Lung (tissue), 12 donors: ENCODE data around the gene ANKFN1. TPM values are rescaled to one million over a fixed set of nuclear protein-coding genes. Genes with fewer than 3 reads are reported as not detected.

ENCODE experiments used
- ATAC-seq: fragments of 200-7000 bp; cut with Tn5 transposase; one replicate; pipeline ENCODE4 v1.9.1; 2020; ENCODE audit warnings: moderate number of reproducible peaks; ENCODE audit not compliant: insufficient read depth, low FRiP score
- DNase-seq, 3 donors: peaks; one replicate each; pipeline ENCODE4 v3.0.0-alpha.2; 2013 to 2017
- H3K27ac ChIP-seq, 2 donors: one replicate each; pipeline ENCODE4 v1.5.1; 2013; ENCODE audit warnings: mild to moderate bottlenecking in 2 of 2, moderate library complexity in 2 of 2, control low read depth in 1 of 2, inconsistent platforms in 1 of 2, low read depth in 1 of 2, low read length in 1 of 2
- H3K27me3 ChIP-seq, 3 donors: one replicate each; pipeline ENCODE4 v1.5.1; 2013; ENCODE audit warnings: low read length in 2 of 3; ENCODE audit not compliant: control insufficient read depth in 3 of 3, insufficient read depth in 3 of 3
- H3K36me3 ChIP-seq, 4 donors: one replicate each; pipeline ENCODE4 v1.5.1; 2013; ENCODE audit warnings: low read length in 4 of 4, mild to moderate bottlenecking in 1 of 4, moderate library complexity in 1 of 4; ENCODE audit not compliant: control insufficient read depth in 4 of 4, insufficient read depth in 4 of 4
- H3K4me1 ChIP-seq, 5 donors: one replicate each; pipeline ENCODE4 v1.5.1; 2013; ENCODE audit warnings: low read length in 5 of 5, mild to moderate bottlenecking in 2 of 5, moderate library complexity in 1 of 5; ENCODE audit not compliant: control insufficient read depth in 5 of 5, insufficient read depth in 5 of 5
- H3K4me3 ChIP-seq: one replicate; pipeline ENCODE4 v1.5.1; 2013; ENCODE audit warnings: mild to moderate bottlenecking, control low read depth, moderate library complexity
- H3K9ac ChIP-seq, 2 donors: one replicate each; pipeline ENCODE4 v1.5.1; 2013; ENCODE audit warnings: low read length in 2 of 2, control low read depth in 1 of 2; ENCODE audit not compliant: insufficient read depth in 1 of 2
- H3K9me3 ChIP-seq, 4 donors: one replicate each; pipeline ENCODE4 v1.5.1; 2013; ENCODE audit warnings: low read length in 3 of 4, mild to moderate bottlenecking in 1 of 4, moderate library complexity in 1 of 4; ENCODE audit not compliant: control insufficient read depth in 4 of 4, insufficient read depth in 3 of 4
- WGBS, 2 donors: extraction: QIAGEN DNeasy Blood & Tissue Kit; methylation state at CpG; one replicate each; pipeline ENCODE4 v1.1.7; 2013; 5-methylcytosine and 5-hydroxymethylcytosine counted together
- polyA plus RNA-seq, 2 donors: library from polyadenylated mRNA; stranded (reverse); fragments of 200-250 nt; gene quantifications; one replicate each; pipeline ENCODE4 v1.2.1, GENCODE V29; 2013
- total RNA-seq, 2 donors: library from RNA; depleted of rRNA in 1 of 2; stranded (reverse); fragments of >200 nt in 1 of 2; gene quantifications; one replicate each; pipeline ENCODE4 v1.2.1, GENCODE V29; 2014 to 2021
- TF ChIP-seq, protein P1 (sequence below): IDR thresholded peaks from 2 replicates; pipeline ENCODE4 v1.5.1; 2012; ENCODE audit warnings: mild to moderate bottlenecking; ENCODE audit errors: control extremely low read depth, extremely low read depth
- donor health status: control.
- donor health status: control.
- donor health status: Bipolar disorder and iron deficiency.
- donor health status: healthy.
- donor health status: DM: yes; HTN: yes; CAD: no.

ANKFN1 gene
- total and polyA plus RNA-seq, 4 donors: 0.39 to 8.5 (median 3.4) TPM

DNA sequence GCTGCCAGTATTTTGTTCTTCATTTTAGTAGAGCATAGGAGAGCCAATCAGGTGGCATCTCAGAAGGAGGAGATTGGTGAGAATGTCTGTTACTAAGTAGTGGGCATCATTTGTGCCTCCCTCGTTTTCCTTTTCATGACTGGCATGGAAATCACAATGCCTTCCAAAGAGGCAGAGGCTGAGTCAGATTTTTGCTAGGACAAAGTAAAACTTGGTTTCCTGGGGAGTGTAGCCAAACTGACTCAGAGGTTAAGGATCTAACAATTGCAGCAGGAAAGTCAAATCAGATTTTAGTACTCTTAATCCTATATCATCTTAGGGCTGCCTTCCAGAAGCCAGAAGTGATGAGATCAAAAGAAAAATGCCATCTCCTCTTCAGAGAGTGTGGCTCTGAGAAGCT lies 138.7 kb downstream of the ANKFN1 start:
- WGBS, 2 donors: 51 to 87% methylated on average over 1 of the region's 1 CpG
- no peaks in the 10 kb centered on the region for H3K27me3 ChIP-seq
- H3K9me3 ChIP-seq: peaks cover 0 to 2% (median 0%) of the 10 kb centered on the region in 4 donors
- no peak overlapping the region for H3K9ac ChIP-seq
- peaks cover 0 to 5% (median 0%) of the 10 kb centered on the region in 5 donors for H3K4me1 ChIP-seq
- ATAC-seq: no peak
- TF ChIP-seq, protein P1, sequence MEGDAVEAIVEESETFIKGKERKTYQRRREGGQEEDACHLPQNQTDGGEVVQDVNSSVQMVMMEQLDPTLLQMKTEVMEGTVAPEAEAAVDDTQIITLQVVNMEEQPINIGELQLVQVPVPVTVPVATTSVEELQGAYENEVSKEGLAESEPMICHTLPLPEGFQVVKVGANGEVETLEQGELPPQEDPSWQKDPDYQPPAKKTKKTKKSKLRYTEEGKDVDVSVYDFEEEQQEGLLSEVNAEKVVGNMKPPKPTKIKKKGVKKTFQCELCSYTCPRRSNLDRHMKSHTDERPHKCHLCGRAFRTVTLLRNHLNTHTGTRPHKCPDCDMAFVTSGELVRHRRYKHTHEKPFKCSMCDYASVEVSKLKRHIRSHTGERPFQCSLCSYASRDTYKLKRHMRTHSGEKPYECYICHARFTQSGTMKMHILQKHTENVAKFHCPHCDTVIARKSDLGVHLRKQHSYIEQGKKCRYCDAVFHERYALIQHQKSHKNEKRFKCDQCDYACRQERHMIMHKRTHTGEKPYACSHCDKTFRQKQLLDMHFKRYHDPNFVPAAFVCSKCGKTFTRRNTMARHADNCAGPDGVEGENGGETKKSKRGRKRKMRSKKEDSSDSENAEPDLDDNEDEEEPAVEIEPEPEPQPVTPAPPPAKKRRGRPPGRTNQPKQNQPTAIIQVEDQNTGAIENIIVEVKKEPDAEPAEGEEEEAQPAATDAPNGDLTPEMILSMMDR: no peak
- no peak for DNase-seq
- H3K36me3 ChIP-seq: no peaks in the 10 kb centered on the region
- no peak overlapping the region for H3K27ac ChIP-seq
- no peak overlapping the region for H3K4me3 ChIP-seq

DNA sequence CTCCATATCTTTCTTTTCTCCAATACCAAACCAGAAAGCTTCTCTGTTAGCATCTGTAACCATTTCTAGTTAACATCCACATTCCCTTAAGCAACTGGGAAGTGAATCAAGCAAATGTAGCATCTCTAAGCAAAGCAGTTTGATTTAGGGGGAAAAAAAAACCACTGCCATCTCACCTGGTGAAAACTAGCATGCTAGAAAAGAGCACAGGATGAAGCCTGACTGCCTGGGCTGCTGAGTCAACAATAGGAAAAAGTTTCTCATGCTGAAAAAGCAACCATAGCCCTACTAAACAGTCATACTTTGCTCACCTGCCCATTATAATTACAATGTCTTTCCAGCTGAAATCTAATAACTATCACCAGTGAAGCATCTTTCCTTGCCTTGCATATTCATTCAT lies 139.3 kb downstream of the ANKFN1 start:
- TF ChIP-seq, protein P1: no peak
- DNase-seq: no peak
- H3K4me3 ChIP-seq: no peak overlapping the region
- no peak overlapping the region for H3K27ac ChIP-seq
- ATAC-seq: no peak
- no peak overlapping the region for H3K9ac ChIP-seq
- H3K9me3 ChIP-seq: peaks cover 0 to 2% (median 0%) of the 10 kb centered on the region in 4 donors
- no peaks in the 10 kb centered on the region for H3K36me3 ChIP-seq
- no peaks in the 10 kb centered on the region for H3K27me3 ChIP-seq
- H3K4me1 ChIP-seq: peaks cover 0 to 5% (median 0%) of the 10 kb centered on the region in 5 donors

DNA sequence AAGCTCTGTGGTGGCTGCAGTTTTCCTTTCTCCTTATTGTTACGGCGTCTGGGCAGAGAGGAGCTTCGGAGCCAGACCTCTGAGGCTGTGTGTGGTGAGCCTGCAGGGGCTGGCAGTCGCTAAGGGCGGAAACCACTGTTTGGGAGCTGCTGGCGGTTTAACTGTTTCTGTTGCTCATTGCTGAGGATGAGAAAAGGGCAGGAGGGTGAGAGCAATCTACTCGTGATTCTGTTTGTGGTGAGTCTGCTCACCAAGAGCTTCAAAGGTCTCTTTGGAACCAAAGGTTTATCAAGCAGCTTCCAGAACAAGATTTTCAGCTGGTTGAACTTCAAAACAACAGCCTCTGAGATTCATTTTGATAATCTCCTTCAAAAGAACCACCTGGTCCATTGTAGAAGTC lies 143.9 kb downstream of the ANKFN1 start:
- TF ChIP-seq, protein P1: no peak
- H3K4me3 ChIP-seq: no peak overlapping the region
- no peak overlapping the region for H3K9ac ChIP-seq
- no peak for ATAC-seq
- H3K9me3 ChIP-seq: peaks cover 0 to 2% (median 0%) of the 10 kb centered on the region in 4 donors
- H3K27ac ChIP-seq: no peak overlapping the region
- H3K27me3 ChIP-seq: peaks cover 0 to 4% (median 0%) of the 10 kb centered on the region in 3 donors
- peak in 1 of 3 donors; percentile 23 for DNase-seq
- no peaks in the 10 kb centered on the region for H3K4me1 ChIP-seq
- 5 to 35% methylated on average over 7 of the region's 7 CpGs for WGBS, 2 donors
- H3K36me3 ChIP-seq: no peaks in the 10 kb centered on the region

DNA sequence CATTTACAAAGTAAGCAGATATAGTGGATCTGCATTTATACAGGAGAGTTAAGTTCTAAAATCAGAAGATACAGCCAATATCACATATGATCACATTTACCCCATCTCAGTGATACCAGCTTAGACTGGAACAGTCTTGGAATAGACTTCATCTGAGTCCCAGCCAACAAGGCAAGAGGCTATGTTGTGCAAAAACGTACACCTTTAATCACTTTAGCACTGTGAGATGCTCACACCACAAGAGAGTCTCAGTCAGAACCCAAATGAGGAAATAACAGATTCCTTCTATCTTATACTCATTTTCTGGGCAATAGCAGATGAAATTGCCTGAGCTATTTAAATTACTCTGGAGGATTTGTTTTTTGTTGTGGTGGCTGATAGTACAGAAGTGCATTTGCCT lies 145.6 kb downstream of the ANKFN1 start:
- DNase-seq: no peak
- WGBS, 2 donors: 32 to 58% methylated on average over 1 of the region's 1 CpG
- H3K27me3 ChIP-seq: peaks cover 0 to 4% (median 0%) of the 10 kb centered on the region in 3 donors
- ATAC-seq: no peak
- H3K36me3 ChIP-seq: no peaks in the 10 kb centered on the region
- no peak overlapping the region for H3K4me3 ChIP-seq
- no peak overlapping the region for H3K9ac ChIP-seq
- H3K27ac ChIP-seq: no peak overlapping the region
- peaks cover 0 to 2% (median 0%) of the 10 kb centered on the region in 4 donors for H3K9me3 ChIP-seq
- H3K4me1 ChIP-seq: no peaks in the 10 kb centered on the region
- TF ChIP-seq, protein P1: no peak
